ENCODE data around the gene CADM4. TPM values are rescaled to one million over a fixed set of nuclear protein-coding genes. Genes with fewer than 3 reads are reported as not detected.

Gene CADM4
- total and polyA plus RNA-seq, 2 of the 8 experiments (the other 6 are each of a cell fraction or from before 2014, with no cell fraction given): 13.5 to 25.0 TPM

GRCh38 chr19:43596842-43597461, 42.7 kb downstream of the CADM4 start (continued):
- TF ChIP-seq RNF2 (IDR thresholded peaks at IDR 0.05; ENCODE audit: borderline replicate concordance, low read depth, low read length, missing control alignments, poor library complexity, severe bottlenecking): no peak
- no peak for TF ChIP-seq SIN3A (conservative IDR thresholded peaks at IDR 0.05 in 1 of 2, IDR thresholded peaks at IDR 0.05 in 1 of 2; ENCODE audit: low read depth in 1 of 2, low read length in 2 of 2)
- no peak for TF ChIP-seq BCL11A (IDR thresholded peaks at IDR 0.05; ENCODE audit: low read depth in 2 of 2, low read length in 2 of 2)
- TF ChIP-seq ASH2L (IDR thresholded peaks at IDR 0.05; ENCODE audit: low read length): no peak
